GM13976 (cell line): ENCODE results near the gene CDKL5.

Experiments used
- DNase-seq: peaks from one replicate; pipeline ENCODE4 v3.0.0; 2012; ENCODE audit warnings: low spot score
- in situ Hi-C: fragments of 300-500 bp; cut with MboI; formaldehyde crosslinking; loops from one replicate; pipeline ENCODE4 v1.12.0; 2022; ENCODE audit warnings: low sequenced_read_pairs, mixed read lengths, inconsistent platforms; ENCODE audit not compliant: unreplicated experiment
- TF ChIP-seq, protein P1 (sequence below): IDR thresholded peaks from 2 replicates; pipeline ENCODE4 v1.5.1; 2012; ENCODE audit warnings: borderline replicate concordance, mild to moderate bottlenecking; ENCODE audit not compliant: insufficient read depth; ENCODE audit errors: extremely low read depth, missing control alignments, control extremely low read depth

CDKL5 gene

DNA sequence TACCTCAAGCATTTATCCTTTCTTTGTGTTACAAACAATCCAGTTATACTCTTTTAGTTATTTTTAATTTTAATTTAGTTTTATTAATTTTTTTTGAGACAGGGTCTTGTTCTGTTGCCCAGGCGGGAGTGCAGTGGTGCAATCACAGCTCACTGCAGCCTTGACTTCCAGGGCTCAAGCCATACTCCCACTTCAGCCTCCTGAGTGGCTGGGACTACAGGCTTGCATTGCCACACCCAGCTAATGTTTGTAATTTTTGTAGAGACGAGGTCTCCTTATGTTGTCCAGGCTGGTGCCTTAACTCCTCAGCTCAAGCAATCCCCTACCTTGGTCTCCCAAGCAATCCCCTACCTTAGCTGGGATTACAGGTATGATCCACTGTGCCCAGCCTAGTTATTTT lies 45.9 kb downstream of the CDKL5 start:
- TF ChIP-seq, protein P1, sequence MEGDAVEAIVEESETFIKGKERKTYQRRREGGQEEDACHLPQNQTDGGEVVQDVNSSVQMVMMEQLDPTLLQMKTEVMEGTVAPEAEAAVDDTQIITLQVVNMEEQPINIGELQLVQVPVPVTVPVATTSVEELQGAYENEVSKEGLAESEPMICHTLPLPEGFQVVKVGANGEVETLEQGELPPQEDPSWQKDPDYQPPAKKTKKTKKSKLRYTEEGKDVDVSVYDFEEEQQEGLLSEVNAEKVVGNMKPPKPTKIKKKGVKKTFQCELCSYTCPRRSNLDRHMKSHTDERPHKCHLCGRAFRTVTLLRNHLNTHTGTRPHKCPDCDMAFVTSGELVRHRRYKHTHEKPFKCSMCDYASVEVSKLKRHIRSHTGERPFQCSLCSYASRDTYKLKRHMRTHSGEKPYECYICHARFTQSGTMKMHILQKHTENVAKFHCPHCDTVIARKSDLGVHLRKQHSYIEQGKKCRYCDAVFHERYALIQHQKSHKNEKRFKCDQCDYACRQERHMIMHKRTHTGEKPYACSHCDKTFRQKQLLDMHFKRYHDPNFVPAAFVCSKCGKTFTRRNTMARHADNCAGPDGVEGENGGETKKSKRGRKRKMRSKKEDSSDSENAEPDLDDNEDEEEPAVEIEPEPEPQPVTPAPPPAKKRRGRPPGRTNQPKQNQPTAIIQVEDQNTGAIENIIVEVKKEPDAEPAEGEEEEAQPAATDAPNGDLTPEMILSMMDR, result no peak
- DNase-seq, result no peak
- in situ Hi-C loops, result no loop called here

DNA sequence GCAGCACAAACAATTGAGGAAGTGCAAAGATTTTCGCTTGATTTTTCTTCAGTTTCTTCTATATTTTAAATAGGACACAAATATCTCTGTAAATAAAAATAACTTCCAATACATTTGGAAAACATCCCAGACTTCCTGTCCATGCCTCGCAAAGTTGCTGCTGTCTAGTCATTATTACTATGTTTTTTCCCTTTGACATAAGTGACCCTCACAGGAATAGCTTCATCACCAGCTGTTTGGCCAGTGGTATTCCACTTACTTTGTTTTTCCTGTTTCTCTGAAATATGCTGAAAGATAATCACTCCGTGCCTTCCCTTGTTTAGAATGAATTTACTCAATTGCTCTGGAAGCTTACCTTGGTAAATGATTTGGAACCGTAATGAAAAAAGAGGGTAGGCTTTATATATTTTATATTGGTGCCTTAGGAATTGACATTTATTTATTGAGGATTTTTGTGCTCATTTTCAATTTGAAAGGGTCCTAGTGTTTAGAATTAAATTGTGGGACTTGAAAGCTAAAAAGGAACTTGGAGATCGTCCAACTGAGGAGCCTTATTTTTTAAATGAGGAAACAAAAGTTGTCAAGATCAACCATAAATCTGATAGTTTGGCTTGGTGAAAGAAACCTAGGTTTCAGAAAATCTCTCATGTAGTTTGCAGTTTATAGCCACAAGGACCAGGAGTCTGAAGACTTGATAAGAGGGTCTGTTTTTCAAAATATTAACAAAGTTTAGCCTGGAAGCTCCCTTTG lies 65.6 kb downstream of the CDKL5 start:
- DNase-seq, result no peak
- in situ Hi-C loops, result no loop called here
- TF ChIP-seq, protein P1, result no peak

DNA sequence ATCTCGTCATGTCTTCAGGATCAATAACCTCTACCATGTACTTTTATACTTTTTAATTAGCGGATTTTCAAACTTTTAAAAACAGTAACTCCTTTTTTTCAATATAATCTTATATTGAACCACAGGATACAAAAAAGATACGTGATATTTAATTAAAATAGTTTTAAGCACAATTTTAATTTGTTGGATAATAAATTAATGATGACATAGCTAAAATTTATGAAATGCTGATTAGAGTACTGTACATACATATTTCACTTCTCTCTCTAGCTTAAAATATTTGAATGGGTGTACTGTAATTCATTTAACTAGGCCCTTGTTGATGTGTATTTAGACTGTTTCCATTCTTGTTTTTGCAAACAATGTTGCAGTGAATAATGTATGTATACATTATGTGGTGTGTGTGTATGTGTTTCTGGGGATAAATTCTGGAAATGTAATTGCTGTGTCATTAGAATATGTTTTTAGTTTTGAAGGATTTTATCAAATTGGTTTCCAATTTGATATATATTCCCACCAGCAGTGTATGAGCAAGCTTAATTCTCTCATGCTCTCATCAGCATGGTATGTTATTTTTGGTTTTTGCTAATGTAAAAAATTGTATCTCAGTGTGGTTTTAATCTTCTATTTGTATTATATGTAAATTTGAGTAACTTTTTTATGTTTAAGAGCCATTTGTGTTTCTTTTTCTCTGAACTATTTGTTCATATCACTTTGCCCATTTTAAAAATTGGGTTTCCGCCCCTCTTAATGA lies 66.4 kb downstream of the CDKL5 start:
- TF ChIP-seq, protein P1, result no peak
- no peak for DNase-seq
- in situ Hi-C loops, result no loop called here

DNA sequence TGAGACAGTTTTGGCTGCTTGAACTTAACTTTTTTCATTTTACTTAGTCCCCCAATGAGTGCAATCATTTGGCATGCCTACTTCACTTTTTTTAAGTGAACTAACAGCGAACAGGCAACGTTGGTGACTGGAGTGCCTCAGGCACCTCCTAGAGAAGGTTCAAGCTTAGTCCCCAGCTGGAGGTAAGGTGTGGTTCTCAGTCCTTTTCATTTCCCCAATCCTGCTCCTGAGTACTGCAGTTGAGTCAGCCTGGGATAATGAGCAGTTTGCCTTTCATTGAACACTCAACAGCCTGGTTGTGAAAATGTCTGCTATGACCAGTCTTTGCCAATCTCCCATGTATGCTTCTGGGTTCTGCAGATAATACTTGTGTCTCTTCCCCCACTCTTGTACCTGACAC lies 109.5 kb downstream of the CDKL5 start:
- no peak for DNase-seq
- TF ChIP-seq, protein P1, result no peak
- in situ Hi-C loops, result no loop called here

DNA sequence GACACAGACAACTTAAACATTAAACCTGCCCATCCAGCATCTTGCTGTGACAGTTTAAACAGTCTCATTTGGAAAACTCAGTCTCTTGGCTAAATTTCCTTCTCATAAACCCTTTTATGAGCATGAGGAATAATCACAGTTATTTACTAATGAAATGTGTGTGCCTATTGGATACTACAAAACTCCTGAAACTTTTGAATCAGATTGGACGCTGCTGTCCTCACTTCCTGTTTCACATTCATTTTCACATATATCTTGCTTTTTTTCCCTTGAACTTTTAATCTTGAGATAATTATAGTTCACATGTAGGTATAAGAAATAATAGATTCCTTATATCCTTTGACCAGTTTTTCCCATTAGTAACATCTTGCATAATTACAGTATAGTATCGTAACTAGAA lies 111.7 kb downstream of the CDKL5 start:
- peak; percentile 12 for DNase-seq
- TF ChIP-seq, protein P1, result no peak
- in situ Hi-C loops, result no loop called here

DNA sequence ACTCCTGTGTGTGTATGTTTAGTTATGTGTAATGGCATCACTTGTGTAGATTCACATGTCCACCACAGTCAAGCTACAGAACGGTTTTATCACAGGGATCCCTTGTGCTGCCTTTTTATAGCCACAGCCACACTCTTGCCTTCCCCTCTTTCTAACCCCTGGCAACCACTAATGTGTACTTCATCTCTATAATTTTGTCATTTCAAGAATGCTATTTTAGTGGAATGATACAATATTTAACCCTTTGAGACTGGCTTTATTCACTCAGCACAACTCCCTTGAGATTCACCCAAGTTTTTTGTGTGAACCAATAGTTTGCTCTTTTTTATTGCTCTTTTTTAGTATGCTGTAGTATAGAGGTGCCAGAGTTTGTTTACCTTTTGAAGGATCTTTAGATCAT lies 112.1 kb downstream of the CDKL5 start:
- no peak for DNase-seq
- TF ChIP-seq, protein P1, result no peak

More for the DNA sequence above, 112.1 kb downstream of the CDKL5 start:
- in situ Hi-C loops, result no loop called here
